Nephron progenitor cell (in vitro differentiated cells): ENCODE data around the gene CDC42EP1.

Experiments
- DNase-seq: peaks from one replicate; pipeline ENCODE4 v3.0.0; 2021
- H3K27ac Mint-ChIP-seq: 2 replicates; pipeline ENCODE4 v1.8.0; 2021; ENCODE audit warnings: mild to moderate bottlenecking, moderate library complexity, mixed read lengths
- H3K27me3 Mint-ChIP-seq: 2 replicates; pipeline ENCODE4 v1.8.0; 2021; ENCODE audit warnings: mild to moderate bottlenecking, low read depth, mixed read lengths; ENCODE audit not compliant: poor library complexity
- H3K36me3 Mint-ChIP-seq: 2 replicates; pipeline ENCODE4 v1.8.0; 2021; ENCODE audit warnings: low read depth, mixed read lengths
- H3K4me1 Mint-ChIP-seq: 2 replicates; pipeline ENCODE4 v1.8.0; 2021; ENCODE audit warnings: mixed read lengths
- H3K4me3 Mint-ChIP-seq: 2 replicates; pipeline ENCODE4 v1.8.0; 2021; ENCODE audit warnings: mild to moderate bottlenecking, moderate library complexity, mixed read lengths
- H3K9me3 Mint-ChIP-seq: 2 replicates; pipeline ENCODE4 v1.8.0; 2021; ENCODE audit warnings: mild to moderate bottlenecking, moderate library complexity, mixed read lengths
- TF ChIP-seq, protein P1 (sequence below): fragments of 200-600 bp; sonication (generic); IDR thresholded peaks from 2 replicates; pipeline ENCODE4 v1.5.0; 2021; ENCODE audit warnings: antibody characterized with exemption

CDC42EP1 gene

DNA sequence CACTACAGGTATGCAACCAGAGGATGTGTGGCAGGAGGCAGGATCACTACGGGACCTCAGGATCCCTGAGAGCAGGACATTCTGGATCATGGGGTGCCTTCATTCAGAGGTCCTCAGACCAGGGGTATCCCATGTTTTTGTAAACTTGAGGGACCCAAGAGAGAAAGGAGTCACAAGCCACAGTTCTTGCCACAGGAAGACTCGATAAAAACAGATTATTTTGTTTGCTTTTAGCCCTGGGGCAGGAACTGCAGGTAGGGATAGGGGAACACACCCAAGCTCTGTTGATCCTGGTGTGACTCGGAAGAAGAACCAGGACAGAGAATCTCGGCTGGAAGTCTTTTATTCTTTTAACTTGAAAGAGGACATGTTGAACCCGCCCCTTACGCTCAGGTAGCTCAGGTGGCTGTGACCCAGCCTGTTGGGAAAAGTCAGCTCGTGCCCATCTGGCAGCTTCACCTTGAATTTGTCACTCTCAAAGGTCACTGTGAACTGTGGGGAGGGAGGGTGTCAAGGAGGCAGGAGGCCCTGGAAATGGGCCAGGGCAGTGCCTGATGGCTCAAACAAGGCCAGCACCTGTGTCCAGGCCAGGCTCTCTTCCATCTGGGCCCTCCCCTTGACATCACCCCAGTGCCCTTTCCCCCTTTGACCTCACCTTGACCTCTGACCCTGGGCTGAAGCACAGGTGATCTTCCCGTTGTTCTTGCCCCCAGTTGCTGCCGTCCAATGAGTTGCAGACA is 9.8 kb downstream of the CDC42EP1 start:
- no peaks in the 10 kb centered on the region for H3K9me3 Mint-ChIP-seq
- H3K4me3 Mint-ChIP-seq = no peak overlapping the region
- TF ChIP-seq, protein P1, sequence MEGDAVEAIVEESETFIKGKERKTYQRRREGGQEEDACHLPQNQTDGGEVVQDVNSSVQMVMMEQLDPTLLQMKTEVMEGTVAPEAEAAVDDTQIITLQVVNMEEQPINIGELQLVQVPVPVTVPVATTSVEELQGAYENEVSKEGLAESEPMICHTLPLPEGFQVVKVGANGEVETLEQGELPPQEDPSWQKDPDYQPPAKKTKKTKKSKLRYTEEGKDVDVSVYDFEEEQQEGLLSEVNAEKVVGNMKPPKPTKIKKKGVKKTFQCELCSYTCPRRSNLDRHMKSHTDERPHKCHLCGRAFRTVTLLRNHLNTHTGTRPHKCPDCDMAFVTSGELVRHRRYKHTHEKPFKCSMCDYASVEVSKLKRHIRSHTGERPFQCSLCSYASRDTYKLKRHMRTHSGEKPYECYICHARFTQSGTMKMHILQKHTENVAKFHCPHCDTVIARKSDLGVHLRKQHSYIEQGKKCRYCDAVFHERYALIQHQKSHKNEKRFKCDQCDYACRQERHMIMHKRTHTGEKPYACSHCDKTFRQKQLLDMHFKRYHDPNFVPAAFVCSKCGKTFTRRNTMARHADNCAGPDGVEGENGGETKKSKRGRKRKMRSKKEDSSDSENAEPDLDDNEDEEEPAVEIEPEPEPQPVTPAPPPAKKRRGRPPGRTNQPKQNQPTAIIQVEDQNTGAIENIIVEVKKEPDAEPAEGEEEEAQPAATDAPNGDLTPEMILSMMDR = no peak
- H3K27ac Mint-ChIP-seq = no peak overlapping the region
- no peak for DNase-seq
- peaks cover 4% of the 10 kb centered on the region for H3K4me1 Mint-ChIP-seq
- no peaks in the 10 kb centered on the region for H3K36me3 Mint-ChIP-seq
- H3K27me3 Mint-ChIP-seq = peaks cover 4% of the 10 kb centered on the region

- no peak overlapping the region for H3K27ac Mint-ChIP-seq
- peaks cover 6% of the 10 kb centered on the region for H3K27me3 Mint-ChIP-seq
- H3K4me1 Mint-ChIP-seq = peaks cover 4% of the 10 kb centered on the region
- DNase-seq = no peak
- no peak overlapping the region for H3K4me3 Mint-ChIP-seq
- TF ChIP-seq, protein P1 = no peak
- no peaks in the 10 kb centered on the region for H3K36me3 Mint-ChIP-seq
- H3K9me3 Mint-ChIP-seq = no peaks in the 10 kb centered on the region
These were observed 10.3 kb downstream of the CDC42EP1 start for GRCh38 chr22:37570661-37570976.

- no peaks in the 10 kb centered on the region for H3K4me1 Mint-ChIP-seq
- TF ChIP-seq, protein P1 = no peak
- H3K27ac Mint-ChIP-seq = no peak overlapping the region
- no peaks in the 10 kb centered on the region for H3K9me3 Mint-ChIP-seq
- no peak for DNase-seq
- H3K27me3 Mint-ChIP-seq = peaks cover 7% of the 10 kb centered on the region
- H3K36me3 Mint-ChIP-seq = no peaks in the 10 kb centered on the region
- H3K4me3 Mint-ChIP-seq = no peak overlapping the region
These were observed 11.1 kb downstream of the CDC42EP1 start for GRCh38 chr22:37571258-37571991.

- no peak overlapping the region for H3K27ac Mint-ChIP-seq
- no peaks in the 10 kb centered on the region for H3K4me1 Mint-ChIP-seq
- no peaks in the 10 kb centered on the region for H3K9me3 Mint-ChIP-seq
- peaks cover 7% of the 10 kb centered on the region for H3K27me3 Mint-ChIP-seq
- no peaks in the 10 kb centered on the region for H3K36me3 Mint-ChIP-seq
- TF ChIP-seq, protein P1 = no peak
- no peak for DNase-seq
- no peak overlapping the region for H3K4me3 Mint-ChIP-seq
These were observed 11.7 kb downstream of the CDC42EP1 start for GRCh38 chr22:37571992-37572373.

GRCh38 chr22:37575490-37576003 is 15.3 kb downstream of the CDC42EP1 start:
- no peak for DNase-seq
- Mint-ChIP-seq H3K27me3 (peaks cover 14% of the 10 kb centered on the region), H3K4me1 (peaks cover 7% of the 10 kb centered on the region), H3K9me3 (no peaks in the 10 kb centered on the region), H3K27ac (no peak overlapping the region), H3K36me3 (no peaks in the 10 kb centered on the region), H3K4me3 (no peak overlapping the region)
- TF ChIP-seq, protein P1 = no peak
